Hepatocyte (in vitro differentiated cells): ENCODE measurements around the gene GRN. TPM values are rescaled to one million over a fixed set of nuclear protein-coding genes. Genes with fewer than 3 reads are reported as not detected.

Source experiments
- DNase-seq: peaks from one replicate; pipeline ENCODE4 v3.0.0-alpha.2; 2016; ENCODE audit warnings: low spot score
- H2AFZ ChIP-seq: fragments of 200-600 bp; sonication (generic); 2 replicates; pipeline ENCODE4 v1.6.0; 2016; ENCODE audit warnings: antibody characterized with exemption, mild to moderate bottlenecking
- H3K27ac ChIP-seq: fragments of 200-600 bp; sonication (generic); 2 replicates; pipeline ENCODE4 v1.5.1; 2016; ENCODE audit warnings: mild to moderate bottlenecking
- H3K27me3 ChIP-seq: fragments of 200-600 bp; sonication (generic); 2 replicates; pipeline ENCODE4 v1.6.1; 2016
- H3K36me3 ChIP-seq: fragments of 200-600 bp; sonication (generic); replicated peaks from 2 replicates; pipeline ENCODE4 v1.5.1; 2016; ENCODE audit warnings: low read depth; ENCODE audit not compliant: insufficient read depth
- H3K4me1 ChIP-seq: fragments of 200-600 bp; sonication (generic); 2 replicates; pipeline ENCODE4 v1.5.1; 2016; ENCODE audit warnings: mild to moderate bottlenecking, moderate library complexity; ENCODE audit not compliant: insufficient read depth
- H3K4me2 ChIP-seq: fragments of 200-600 bp; sonication (generic); 2 replicates; pipeline ENCODE4 v1.6.0; 2016
- H3K4me3 ChIP-seq: fragments of 200-600 bp; sonication (generic); 2 replicates; pipeline ENCODE4 v1.5.1; 2016; ENCODE audit warnings: mild to moderate bottlenecking
- H3K79me2 ChIP-seq: fragments of 200-600 bp; sonication (generic); 2 replicates; pipeline ENCODE4 v1.6.0; 2017; ENCODE audit warnings: mild to moderate bottlenecking
- H3K9me2 ChIP-seq: fragments of 200-600 bp; sonication (generic); replicated peaks from 2 replicates; pipeline ENCODE4 v1.6.0; 2017; ENCODE audit warnings: mild to moderate bottlenecking; ENCODE audit not compliant: insufficient read depth
- H3K9me3 ChIP-seq: fragments of 200-600 bp; sonication (generic); 2 replicates; pipeline ENCODE4 v1.5.1; 2016; ENCODE audit warnings: low read depth, mild to moderate bottlenecking
- H4K20me1 ChIP-seq: fragments of 200-600 bp; sonication (generic); 2 replicates; pipeline ENCODE4 v1.6.0; 2016; ENCODE audit warnings: mild to moderate bottlenecking; ENCODE audit not compliant: insufficient read depth, poor library complexity, severe bottlenecking
- CTCF ChIP-seq: fragments of 200-600 bp; sonication (generic); IDR thresholded peaks from 2 replicates; pipeline ENCODE4 v1.5.1; 2016; ENCODE audit warnings: antibody characterized with exemption, mild to moderate bottlenecking; ENCODE audit not compliant: poor library complexity
- EZH2 ChIP-seq: fragments of 200-600 bp; sonication (generic); IDR thresholded peaks from 2 replicates; pipeline ENCODE4 v1.6.1; 2016; ENCODE audit warnings: antibody characterized with exemption, mild to moderate bottlenecking, borderline replicate concordance
- EZH2phosphoT487 ChIP-seq: fragments of 200-600 bp; sonication (generic); IDR thresholded peaks from one replicate; pipeline ENCODE4 v1.6.1; 2018; ENCODE audit warnings: antibody characterized with exemption, mild to moderate bottlenecking, low read depth, moderate library complexity; ENCODE audit not compliant: unreplicated experiment, severe bottlenecking
- WGBS: methylation state at CpG from one replicate; pipeline ENCODE4 v1.1.6; 2016; ENCODE audit warnings: low lambda C conversion rate; ENCODE audit errors: missing lambda C conversion rate; 5-methylcytosine and 5-hydroxymethylcytosine counted together
- polyA plus RNA-seq: library from polyadenylated mRNA; unstranded; fragments of >200 nt; fragmentation: Nextera tagmentation; extraction: Ambion mirVana; gene quantifications from 2 replicates; pipeline ENCODE4 v1.2.1, GENCODE V29; 2016
- total RNA-seq: library from RNA; depleted of rRNA; stranded (reverse); fragments of >200 nt; gene quantifications from 2 replicates; pipeline ENCODE4 v1.2.3, GENCODE V29; 2014

GRN gene
- total and polyA plus RNA-seq, 2 experiments from 2014 or later, result 299 to 785 TPM

- whole genome bisulfite sequencing, result 79% methylated on average over 3 of the region's 5 CpGs
- Histone ChIP-seq H3K36me3 (no peaks in the 10 kb centered on the region), H3K4me2 (no peak overlapping the region), H3K27me3 (peaks cover 39% of the 10 kb centered on the region), H3K9me2 (no peaks in the 10 kb centered on the region), H3K9me3 (no peaks in the 10 kb centered on the region), H4K20me1 (no peaks in the 10 kb centered on the region), H3K4me3 (no peak overlapping the region), H3K4me1 (peaks cover 12% of the 10 kb centered on the region), H3K27ac (no peak overlapping the region), H2AFZ (no peak overlapping the region), H3K79me2 (no peaks in the 10 kb centered on the region)
- DNase-seq, result no peak
- TF ChIP-seq EZH2phosphoT487 (no peak), CTCF (no peak), EZH2 (no peak)
These were observed 33.4 kb upstream of the GRN start for GRCh38 chr17:44311562-44312181.

GRCh38 chr17:44312396-44313104 lies 32.6 kb upstream of the GRN start:
- Histone ChIP-seq H3K27ac (no peak overlapping the region), H3K27me3 (peaks cover 39% of the 10 kb centered on the region), H3K4me1 (peaks cover 10% of the 10 kb centered on the region), H3K4me2 (no peak overlapping the region), H3K79me2 (no peaks in the 10 kb centered on the region), H2AFZ (no peak overlapping the region), H3K9me3 (no peaks in the 10 kb centered on the region), H4K20me1 (no peaks in the 10 kb centered on the region), H3K4me3 (no peak overlapping the region), H3K9me2 (no peaks in the 10 kb centered on the region), H3K36me3 (no peaks in the 10 kb centered on the region)
- TF ChIP-seq EZH2phosphoT487, result no peak
- no peak for TF ChIP-seq EZH2
- no peak for TF ChIP-seq CTCF
- DNase-seq, result no peak
- 81% methylated on average over 11 of the region's 17 CpGs for WGBS

- Histone ChIP-seq H3K79me2 (no peaks in the 10 kb centered on the region), H3K9me2 (no peaks in the 10 kb centered on the region), H4K20me1 (no peaks in the 10 kb centered on the region), H2AFZ (no peak overlapping the region), H3K27ac (no peak overlapping the region), H3K4me3 (no peak overlapping the region), H3K27me3 (peaks cover 44% of the 10 kb centered on the region), H3K4me1 (peaks cover 3% of the 10 kb centered on the region), H3K36me3 (no peaks in the 10 kb centered on the region), H3K9me3 (no peaks in the 10 kb centered on the region), H3K4me2 (no peak overlapping the region)
- no peak for DNase-seq
- TF ChIP-seq CTCF (no peak), EZH2 (no peak), EZH2phosphoT487 (no peak)
- 88% methylated on average over 7 of the region's 7 CpGs for WGBS
These were observed 31.1 kb upstream of the GRN start for GRCh38 chr17:44314031-44314430.
